DND-41 (cell line): Measurements from ENCODE around the gene EXOC1L.

Experiments
- EZH2 ChIP-seq: IDR thresholded peaks from 3 replicates; pipeline ENCODE4 v1.6.1; 2012; ENCODE audit warnings: borderline replicate concordance, low read depth, mild to moderate bottlenecking, moderate library complexity, low read length, inconsistent platforms; ENCODE audit not compliant: severe bottlenecking
- TF ChIP-seq, protein P1 (sequence below): IDR thresholded peaks from 2 replicates; pipeline ENCODE4 v1.5.1; 2012; ENCODE audit warnings: borderline replicate concordance, low read length, moderate library complexity, mild to moderate bottlenecking; ENCODE audit not compliant: poor library complexity, severe bottlenecking; ENCODE audit errors: extremely low read depth

GRCh38 chr4:55793479-55793878, 26.1 kb upstream of the EXOC1L start:
- TF ChIP-seq, protein P1, sequence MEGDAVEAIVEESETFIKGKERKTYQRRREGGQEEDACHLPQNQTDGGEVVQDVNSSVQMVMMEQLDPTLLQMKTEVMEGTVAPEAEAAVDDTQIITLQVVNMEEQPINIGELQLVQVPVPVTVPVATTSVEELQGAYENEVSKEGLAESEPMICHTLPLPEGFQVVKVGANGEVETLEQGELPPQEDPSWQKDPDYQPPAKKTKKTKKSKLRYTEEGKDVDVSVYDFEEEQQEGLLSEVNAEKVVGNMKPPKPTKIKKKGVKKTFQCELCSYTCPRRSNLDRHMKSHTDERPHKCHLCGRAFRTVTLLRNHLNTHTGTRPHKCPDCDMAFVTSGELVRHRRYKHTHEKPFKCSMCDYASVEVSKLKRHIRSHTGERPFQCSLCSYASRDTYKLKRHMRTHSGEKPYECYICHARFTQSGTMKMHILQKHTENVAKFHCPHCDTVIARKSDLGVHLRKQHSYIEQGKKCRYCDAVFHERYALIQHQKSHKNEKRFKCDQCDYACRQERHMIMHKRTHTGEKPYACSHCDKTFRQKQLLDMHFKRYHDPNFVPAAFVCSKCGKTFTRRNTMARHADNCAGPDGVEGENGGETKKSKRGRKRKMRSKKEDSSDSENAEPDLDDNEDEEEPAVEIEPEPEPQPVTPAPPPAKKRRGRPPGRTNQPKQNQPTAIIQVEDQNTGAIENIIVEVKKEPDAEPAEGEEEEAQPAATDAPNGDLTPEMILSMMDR = no peak
- no peak for TF ChIP-seq EZH2
